H9 (cell line): ENCODE data around the gene HSD17B2. TPM values are rescaled to one million over a fixed set of nuclear protein-coding genes. Genes with fewer than 3 reads are reported as not detected.

Source experiments
- DNase-seq: peaks from one replicate; pipeline ENCODE4 v3.0.0-alpha.2; 2017
- H2AFZ ChIP-seq: one replicate; pipeline ENCODE4 v1.6.1; 2013; ENCODE audit warnings: mild to moderate bottlenecking, low read length, control low read depth, moderate library complexity
- H2AK5ac ChIP-seq: 2 replicates; pipeline ENCODE4 v1.6.1; 2013; ENCODE audit warnings: low read length, control low read depth, mixed read lengths; ENCODE audit not compliant: insufficient read length
- H2BK120ac ChIP-seq: one replicate; pipeline ENCODE4 v1.6.1; 2013; ENCODE audit warnings: low read depth, mild to moderate bottlenecking, low read length, control low read depth, inconsistent platforms; ENCODE audit not compliant: poor library complexity, severe bottlenecking
- H2BK12ac ChIP-seq: 2 replicates; pipeline ENCODE4 v1.6.1; 2013; ENCODE audit warnings: low read length, control low read depth, mixed read lengths, low read depth; ENCODE audit not compliant: insufficient read length
- H2BK15ac ChIP-seq: 2 replicates; pipeline ENCODE4 v1.6.1; 2013; ENCODE audit warnings: low read depth, low read length, control low read depth
- H2BK20ac ChIP-seq: one replicate; pipeline ENCODE4 v1.6.1; 2013; ENCODE audit warnings: low read depth, mild to moderate bottlenecking, low read length, control low read depth, inconsistent platforms; ENCODE audit not compliant: poor library complexity, severe bottlenecking
- H2BK5ac ChIP-seq: 2 replicates; pipeline ENCODE4 v1.6.1; 2013; ENCODE audit warnings: low read length, control low read depth, mixed read lengths; ENCODE audit not compliant: insufficient read length
- H3K14ac ChIP-seq: 2 replicates; pipeline ENCODE4 v1.6.1; 2013; ENCODE audit warnings: low read length, control low read depth; ENCODE audit not compliant: insufficient read depth
- H3K18ac ChIP-seq: 2 replicates; pipeline ENCODE4 v1.6.1; 2013; ENCODE audit warnings: low read depth, mild to moderate bottlenecking, mixed read lengths, low read length, control low read depth; ENCODE audit not compliant: insufficient read length
- H3K23ac ChIP-seq: 2 replicates; pipeline ENCODE4 v1.6.1; 2013; ENCODE audit warnings: low read length, control low read depth, mixed read lengths, low read depth; ENCODE audit not compliant: insufficient read length
- H3K23me2 ChIP-seq: 2 replicates; pipeline ENCODE4 v1.6.1; 2013; ENCODE audit warnings: low read depth, mild to moderate bottlenecking, mixed read lengths, low read length, control low read depth; ENCODE audit not compliant: insufficient read length, poor library complexity, severe bottlenecking
- H3K27ac ChIP-seq: 2 replicates; pipeline ENCODE4 v1.5.1; 2013; ENCODE audit warnings: low read length, control low read depth, mixed read lengths, low read depth; ENCODE audit not compliant: insufficient read length
- H3K27me3 ChIP-seq: 2 replicates; pipeline ENCODE4 v1.6.1; 2013; ENCODE audit warnings: low read length, control low read depth, inconsistent platforms; ENCODE audit not compliant: insufficient read depth
- H3K4ac ChIP-seq: 2 replicates; pipeline ENCODE4 v1.6.1; 2013; ENCODE audit warnings: low read depth, mild to moderate bottlenecking, control low read depth, inconsistent platforms, low read length, moderate library complexity
- H3K4me1 ChIP-seq: 2 replicates; pipeline ENCODE4 v1.6.1; 2013; ENCODE audit warnings: low read length, control low read depth, inconsistent platforms; ENCODE audit not compliant: insufficient read depth
- H3K4me2 ChIP-seq: 2 replicates; pipeline ENCODE4 v1.6.1; 2013; ENCODE audit warnings: low read length, control low read depth, mixed read lengths; ENCODE audit not compliant: insufficient read length, insufficient read depth
- H3K56ac ChIP-seq: 2 replicates; pipeline ENCODE4 v1.6.1; 2013; ENCODE audit warnings: low read depth, mild to moderate bottlenecking, mixed read lengths, low read length, control low read depth; ENCODE audit not compliant: insufficient read length
- H3K79me1 ChIP-seq: 2 replicates; pipeline ENCODE4 v1.6.1; 2013; ENCODE audit warnings: low read depth, mild to moderate bottlenecking, moderate library complexity, low read length, control low read depth, inconsistent platforms; ENCODE audit not compliant: insufficient read depth, poor library complexity, severe bottlenecking
- H3K79me2 ChIP-seq: 2 replicates; pipeline ENCODE4 v1.6.1; 2013; ENCODE audit warnings: low read length, control low read depth, inconsistent platforms; ENCODE audit not compliant: insufficient read depth
- H3K9ac ChIP-seq: 2 replicates; pipeline ENCODE4 v1.6.1; 2013; ENCODE audit warnings: low read length, control low read depth, mixed read lengths; ENCODE audit not compliant: insufficient read length; ENCODE audit errors: extremely low read depth
- H3K9me3 ChIP-seq: one replicate; pipeline ENCODE4 v1.6.1; 2013; ENCODE audit warnings: low read depth, low read length, inconsistent platforms; ENCODE audit not compliant: control insufficient read depth
- H3T11ph ChIP-seq: one replicate; pipeline ENCODE4 v1.6.1; 2013; ENCODE audit warnings: mild to moderate bottlenecking, low read length, control low read depth, inconsistent platforms
- H4K20me1 ChIP-seq: one replicate; pipeline ENCODE4 v1.6.1; 2013; ENCODE audit not compliant: control insufficient read depth, insufficient read length, insufficient read depth
- H4K5ac ChIP-seq: 2 replicates; pipeline ENCODE4 v1.6.1; 2013; ENCODE audit warnings: low read depth, mild to moderate bottlenecking, mixed read lengths, low read length, control low read depth; ENCODE audit not compliant: insufficient read length
- H4K8ac ChIP-seq: replicated peaks from 2 replicates; pipeline ENCODE4 v1.6.1; 2013; ENCODE audit warnings: low read length, control low read depth, mixed read lengths, low read depth; ENCODE audit not compliant: insufficient read length
- H4K91ac ChIP-seq: 2 replicates; pipeline ENCODE4 v1.6.1; 2013; ENCODE audit warnings: low read depth, mild to moderate bottlenecking, moderate library complexity, mixed read lengths, low read length, control low read depth; ENCODE audit not compliant: insufficient read length
- H3K27ac Mint-ChIP-seq, 3 experiments: 2 replicates in 2 of 3; 3 replicates in 1 of 3; pipeline ENCODE4 v1.8.0; 2020 to 2021; ENCODE audit warnings: mixed read lengths in 3 of 3, mild to moderate bottlenecking in 1 of 3, moderate library complexity in 1 of 3
- H3K27me3 Mint-ChIP-seq: 2 replicates; pipeline ENCODE4 v1.8.0; 2021; ENCODE audit warnings: low read depth, mild to moderate bottlenecking, moderate library complexity, mixed read lengths
- H3K36me3 Mint-ChIP-seq, 3 experiments: 2 replicates in 2 of 3; 3 replicates in 1 of 3; pipeline ENCODE4 v1.8.0; 2020 to 2021; ENCODE audit warnings: low read depth in 3 of 3, mixed read lengths in 3 of 3; ENCODE audit not compliant: insufficient read depth in 1 of 3
- H3K4me1 Mint-ChIP-seq, 2 experiments: 2 replicates each; pipeline ENCODE4 v1.8.0; 2020; ENCODE audit warnings: mixed read lengths in 2 of 2
- H3K4me3 Mint-ChIP-seq, 2 experiments: 2 replicates in 1 of 2; 3 replicates in 1 of 2; pipeline ENCODE4 v1.8.0; 2020 to 2021; ENCODE audit warnings: mild to moderate bottlenecking in 2 of 2, mixed read lengths in 2 of 2, moderate library complexity in 1 of 2
- H3K9me3 Mint-ChIP-seq, 2 experiments: 2 replicates in 1 of 2; 3 replicates in 1 of 2; pipeline ENCODE4 v1.8.0; 2020; ENCODE audit warnings: mild to moderate bottlenecking in 2 of 2, mixed read lengths in 2 of 2, moderate library complexity in 1 of 2
- WGBS: extraction: QIAGEN DNeasy Blood & Tissue Kit; methylation state at CpG from one replicate; pipeline ENCODE4 v1.1.7; 2013; ENCODE audit warnings: missing lambda C conversion rate, low lambda C conversion rate, mixed read lengths; ENCODE audit not compliant: insufficient read length; ENCODE audit errors: extremely low coverage; 5-methylcytosine and 5-hydroxymethylcytosine counted together
- total RNA-seq: library from RNA; stranded (reverse); gene quantifications from 2 replicates; pipeline ENCODE4 v1.2.1, GENCODE V29; 2021
- TF ChIP-seq, protein P1 (sequence below): fragments of 200-600 bp; sonication (generic); conservative IDR thresholded peaks from 3 replicates; pipeline ENCODE4 v1.8.0; 2021; ENCODE audit warnings: antibody characterized with exemption, mild to moderate bottlenecking

The HSD17B2 gene
- total RNA-seq, 1 experiment from 2014 or later, result not detected

DNA sequence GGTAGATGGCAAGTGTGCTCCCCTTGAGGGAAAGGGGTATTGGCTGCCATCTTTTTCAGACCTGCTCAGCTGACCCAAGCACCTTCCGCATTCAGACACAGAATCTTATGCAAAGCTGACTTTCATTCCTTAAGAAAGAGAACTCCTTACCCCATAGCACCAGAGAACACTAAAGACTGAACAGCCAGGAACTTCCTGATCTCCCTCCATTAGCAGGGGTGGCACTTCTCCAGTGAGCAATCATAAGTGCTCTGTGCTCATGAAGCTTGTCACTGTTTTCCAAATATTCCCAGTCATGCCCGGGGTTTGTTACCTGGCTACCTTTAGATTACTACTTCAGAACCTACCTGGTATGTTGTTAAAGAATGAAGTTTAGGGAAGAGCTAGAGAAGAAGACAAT, 11.9 kb downstream of the HSD17B2 start:
- Histone ChIP-seq H3K23ac (no peak overlapping the region), H3K27me3 (no peaks in the 10 kb centered on the region), H4K91ac (no peak overlapping the region), H2AFZ (no peak overlapping the region), H3K4ac (no peak overlapping the region), H4K20me1 (no peaks in the 10 kb centered on the region), H4K8ac (no peak overlapping the region), H3K18ac (no peak overlapping the region), H2BK12ac (no peak overlapping the region), H3K56ac (no peak overlapping the region), H3K4me2 (no peak overlapping the region), H3K4me1 (no peaks in the 10 kb centered on the region), H3K9ac (no peak overlapping the region), H3K23me2 (no peaks in the 10 kb centered on the region), H2AK5ac (no peak overlapping the region), H2BK20ac (no peak overlapping the region), H2BK15ac (no peak overlapping the region), H3K79me2 (no peaks in the 10 kb centered on the region), H3T11ph (no peak overlapping the region), H2BK5ac (no peak overlapping the region), H3K14ac (no peak overlapping the region), H2BK120ac (no peak overlapping the region), H3K9me3 (no peaks in the 10 kb centered on the region), H3K27ac (no peak overlapping the region), H3K79me1 (no peaks in the 10 kb centered on the region), H4K5ac (no peak overlapping the region)
- Mint-ChIP-seq H3K9me3 (no peaks in the 10 kb centered on the region), H3K27ac (no peak overlapping the region; a peak in 1 of 7 replicates), H3K4me1 (no peaks in the 10 kb centered on the region; a peak in 1 of 4 replicates), H3K27me3 (peaks cover 5% of the 10 kb centered on the region; the same call in 1 of the 2 replicates), H3K4me3 (no peak overlapping the region), H3K36me3 (no peaks in the 10 kb centered on the region)
- no peak for DNase-seq
- TF ChIP-seq, protein P1, sequence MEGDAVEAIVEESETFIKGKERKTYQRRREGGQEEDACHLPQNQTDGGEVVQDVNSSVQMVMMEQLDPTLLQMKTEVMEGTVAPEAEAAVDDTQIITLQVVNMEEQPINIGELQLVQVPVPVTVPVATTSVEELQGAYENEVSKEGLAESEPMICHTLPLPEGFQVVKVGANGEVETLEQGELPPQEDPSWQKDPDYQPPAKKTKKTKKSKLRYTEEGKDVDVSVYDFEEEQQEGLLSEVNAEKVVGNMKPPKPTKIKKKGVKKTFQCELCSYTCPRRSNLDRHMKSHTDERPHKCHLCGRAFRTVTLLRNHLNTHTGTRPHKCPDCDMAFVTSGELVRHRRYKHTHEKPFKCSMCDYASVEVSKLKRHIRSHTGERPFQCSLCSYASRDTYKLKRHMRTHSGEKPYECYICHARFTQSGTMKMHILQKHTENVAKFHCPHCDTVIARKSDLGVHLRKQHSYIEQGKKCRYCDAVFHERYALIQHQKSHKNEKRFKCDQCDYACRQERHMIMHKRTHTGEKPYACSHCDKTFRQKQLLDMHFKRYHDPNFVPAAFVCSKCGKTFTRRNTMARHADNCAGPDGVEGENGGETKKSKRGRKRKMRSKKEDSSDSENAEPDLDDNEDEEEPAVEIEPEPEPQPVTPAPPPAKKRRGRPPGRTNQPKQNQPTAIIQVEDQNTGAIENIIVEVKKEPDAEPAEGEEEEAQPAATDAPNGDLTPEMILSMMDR, result no peak
- no CpG with 5 or more reads among the region's 2 CpGs for WGBS
